HG03196 (cell line): ENCODE measurements around the gene CTAGE1.

Experiments used
- ATAC-seq: cut with Tn5 transposase; IDR thresholded peaks from one replicate; pipeline ENCODE4 v1.9.1; 2021; ENCODE audit not compliant: unreplicated experiment

The CTAGE1 gene

GRCh38 chr18:22439447-22439846 lies 21.7 kb upstream of the CTAGE1 start:
- ATAC-seq: no peak

DNA sequence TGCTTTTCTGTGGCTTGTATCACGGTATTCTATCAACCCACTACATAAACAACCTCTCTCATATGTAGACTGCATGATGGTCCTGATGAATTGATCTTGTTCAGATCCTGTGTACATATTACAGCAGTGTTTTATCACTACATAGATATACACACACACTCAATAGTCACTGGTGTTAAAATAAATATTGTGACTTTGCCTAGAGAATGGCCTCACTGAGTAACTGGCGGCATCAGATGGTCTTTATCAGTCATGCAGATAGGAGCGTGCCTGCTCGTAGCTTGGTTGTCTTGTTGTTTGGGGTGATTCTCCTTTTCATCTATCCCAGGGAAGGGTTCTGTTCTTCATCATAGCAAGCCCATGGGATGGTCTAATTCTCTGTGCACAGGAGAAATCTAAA lies 18.4 kb upstream of the CTAGE1 start:
- no peak for ATAC-seq

- ATAC-seq: no peak
Measured at GRCh38 chr18:22434973-22435608, 17.4 kb upstream of the CTAGE1 start.

DNA sequence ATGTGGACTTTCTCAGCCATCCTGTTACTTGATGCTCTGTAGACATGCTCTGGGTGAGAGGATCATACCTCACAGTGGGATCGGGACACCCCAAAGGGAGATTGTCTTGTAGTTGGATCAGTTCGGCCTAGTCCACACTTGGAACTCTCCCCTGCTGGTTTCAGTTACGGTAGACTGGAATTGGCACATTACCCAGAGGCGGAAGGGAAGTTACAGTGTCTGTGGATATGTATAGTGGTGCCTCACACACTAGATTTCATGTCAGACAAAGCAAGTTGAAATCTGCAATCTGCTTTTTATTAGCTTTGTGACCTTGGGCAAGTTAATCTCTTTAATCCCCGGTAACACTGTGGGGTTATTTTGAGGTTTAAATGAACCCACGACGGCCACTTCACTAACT lies 16.2 kb upstream of the CTAGE1 start:
- ATAC-seq: no peak

DNA sequence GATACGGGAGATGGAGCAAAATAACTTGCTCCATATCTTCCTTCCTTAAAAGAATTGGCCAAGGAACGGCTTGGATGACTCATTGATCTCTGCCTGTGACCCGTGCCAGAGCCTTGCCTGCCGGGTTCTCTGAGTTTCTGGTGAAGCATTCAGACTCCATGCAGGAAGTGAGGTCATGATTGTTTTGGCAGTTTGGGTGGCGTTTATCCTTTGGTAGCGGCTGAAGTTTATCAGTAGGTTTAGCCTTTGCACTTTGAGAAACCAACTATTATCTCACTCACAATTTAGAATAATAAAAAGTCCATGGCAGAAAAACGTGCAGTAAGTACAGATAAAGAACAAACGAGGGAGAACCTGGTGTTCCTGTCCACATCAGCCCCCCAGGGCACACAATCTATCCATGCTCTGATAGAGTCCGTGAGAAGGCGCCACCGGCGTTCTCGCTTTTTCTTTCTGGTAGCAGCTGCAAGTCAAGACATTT lies 15.0 kb upstream of the CTAGE1 start:
- no peak for ATAC-seq

DNA sequence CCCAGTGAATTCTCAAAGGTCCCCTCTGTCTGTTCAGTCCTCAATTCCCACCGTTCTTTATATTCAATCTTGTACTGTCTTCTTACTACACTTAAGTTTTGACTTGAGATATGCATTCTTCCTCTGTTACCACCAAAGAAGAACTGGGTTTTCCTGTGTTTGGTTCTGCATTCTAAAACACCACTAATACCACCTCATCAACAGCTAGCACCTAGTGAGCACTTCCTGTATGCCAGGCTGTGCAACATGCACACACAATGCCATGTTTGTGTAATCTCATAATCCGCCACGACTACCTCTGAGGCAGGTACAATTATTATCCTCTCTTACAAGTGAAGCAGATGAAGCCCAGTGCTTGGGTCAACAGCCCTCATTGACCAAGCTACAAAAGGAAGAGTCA lies 11.8 kb upstream of the CTAGE1 start:
- ATAC-seq: no peak

GRCh38 chr18:22428672-22429071 lies 11.0 kb upstream of the CTAGE1 start:
- ATAC-seq: no peak

DNA sequence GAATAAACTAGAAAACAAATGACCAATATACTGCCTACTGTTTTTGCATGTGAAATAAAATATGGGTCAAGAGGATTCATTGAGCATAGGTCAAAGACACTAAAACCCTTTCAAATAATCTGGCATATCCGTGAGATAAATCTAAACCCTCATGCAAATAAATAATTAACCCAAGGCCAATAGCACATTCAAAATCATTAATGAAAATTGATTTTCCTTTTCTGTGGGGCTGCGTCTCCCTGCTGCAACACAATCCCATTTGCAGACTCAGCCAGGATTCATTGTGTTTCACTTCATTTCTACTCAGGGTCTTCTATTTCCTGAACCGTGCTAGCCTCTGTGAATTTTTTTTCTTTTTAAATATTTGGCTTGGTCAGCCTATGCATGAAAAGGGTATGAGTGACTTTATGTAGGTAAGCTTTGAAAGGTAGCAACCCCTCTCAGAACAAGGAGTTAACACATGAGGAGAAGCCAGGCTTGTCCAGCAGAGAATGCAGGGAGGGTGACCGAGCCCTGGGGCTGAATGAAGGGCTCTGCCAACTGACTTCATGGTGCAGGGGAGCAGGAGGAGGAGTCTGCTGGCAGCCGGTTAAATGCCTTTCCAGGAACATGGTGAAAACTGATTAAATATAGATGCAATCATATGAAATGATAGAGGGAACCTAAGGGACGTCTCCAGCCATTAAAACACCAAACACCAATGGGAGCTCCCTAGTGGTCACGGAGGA lies 10.3 kb upstream of the CTAGE1 start:
- ATAC-seq: no peak

DNA sequence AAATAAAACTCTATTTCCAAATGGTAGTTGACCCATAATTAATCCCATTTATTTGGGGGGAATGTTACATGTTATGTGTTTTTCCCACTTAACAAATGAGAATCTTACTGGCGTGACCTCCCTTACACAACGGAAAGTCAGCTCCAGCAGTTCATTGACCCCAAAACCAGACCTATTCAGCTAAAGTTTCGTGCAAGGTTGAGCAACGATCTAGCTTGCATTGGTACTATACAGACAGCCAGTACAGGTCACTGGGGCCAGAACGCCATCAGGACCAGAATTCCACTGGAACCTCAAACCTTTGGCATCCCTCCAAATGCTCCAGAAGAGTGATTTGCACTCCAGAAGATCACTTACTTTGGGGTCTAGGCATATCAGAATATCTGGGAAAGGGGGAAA lies 6.8 kb upstream of the CTAGE1 start:
- ATAC-seq: no peak

DNA sequence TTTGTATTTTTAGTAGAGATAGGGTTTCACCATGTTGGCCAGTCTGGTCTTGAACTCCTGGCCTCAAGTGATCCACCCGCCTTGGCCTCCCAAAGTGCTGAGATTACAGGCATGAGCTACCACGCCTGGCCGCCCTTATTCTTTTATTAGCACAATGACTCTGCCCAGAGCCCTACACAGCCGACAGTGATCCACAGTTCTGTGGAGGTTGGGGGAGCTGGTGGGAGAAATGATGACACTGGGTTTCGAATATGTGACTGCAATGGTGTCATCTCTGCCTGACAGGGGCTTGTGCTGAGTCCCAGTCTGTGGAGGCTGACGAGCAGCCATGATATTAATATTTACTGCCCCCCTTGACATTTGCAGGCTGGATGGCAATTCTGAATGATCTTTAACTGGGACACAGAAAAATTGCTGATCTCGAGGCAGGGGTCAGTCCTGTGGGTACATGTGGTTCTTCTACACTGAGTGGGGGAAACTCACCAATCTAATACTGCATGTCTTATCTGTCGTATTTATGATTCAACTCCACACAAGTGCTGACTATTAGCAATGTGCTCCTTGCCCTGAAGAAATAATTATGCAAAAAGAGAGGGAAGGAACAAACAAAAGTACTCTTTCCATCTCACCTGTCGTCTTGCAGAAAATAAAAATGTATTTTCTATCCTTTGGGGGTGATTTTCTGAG lies 6.3 kb upstream of the CTAGE1 start:
- no peak for ATAC-seq

DNA sequence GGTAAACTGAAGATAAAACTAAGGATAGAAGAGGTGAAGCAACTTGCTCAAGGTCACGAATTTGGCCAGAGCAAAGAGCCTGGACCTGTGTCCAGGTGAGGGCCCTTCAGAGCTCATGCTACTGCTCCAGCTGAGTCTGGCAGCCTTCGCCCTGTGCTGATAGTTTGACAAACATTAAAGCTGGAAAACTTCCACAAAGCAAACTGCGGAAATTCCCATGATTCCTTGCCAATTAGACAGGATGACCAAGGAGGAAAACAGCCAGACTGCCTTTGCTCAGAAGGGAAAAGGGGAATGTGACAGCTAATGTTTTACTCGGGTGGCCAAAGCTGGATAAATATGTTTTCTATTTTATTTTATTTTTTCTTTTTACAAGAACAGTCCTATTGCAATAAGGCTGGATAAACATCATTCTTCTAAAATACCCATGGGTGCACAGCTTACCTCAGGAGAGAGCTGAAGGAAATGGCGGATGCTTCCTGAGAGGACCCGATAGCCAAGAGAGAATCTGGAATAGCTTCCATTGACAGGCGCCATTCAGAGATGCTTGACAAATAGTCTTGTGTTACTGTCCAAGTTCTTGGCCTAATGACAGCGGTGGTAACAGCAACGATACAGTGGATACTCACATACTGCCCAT lies 5.3 kb upstream of the CTAGE1 start:
- no peak for ATAC-seq

- no peak for ATAC-seq
Measured at GRCh38 chr18:22420652-22421051, 2.9 kb upstream of the CTAGE1 start.

DNA sequence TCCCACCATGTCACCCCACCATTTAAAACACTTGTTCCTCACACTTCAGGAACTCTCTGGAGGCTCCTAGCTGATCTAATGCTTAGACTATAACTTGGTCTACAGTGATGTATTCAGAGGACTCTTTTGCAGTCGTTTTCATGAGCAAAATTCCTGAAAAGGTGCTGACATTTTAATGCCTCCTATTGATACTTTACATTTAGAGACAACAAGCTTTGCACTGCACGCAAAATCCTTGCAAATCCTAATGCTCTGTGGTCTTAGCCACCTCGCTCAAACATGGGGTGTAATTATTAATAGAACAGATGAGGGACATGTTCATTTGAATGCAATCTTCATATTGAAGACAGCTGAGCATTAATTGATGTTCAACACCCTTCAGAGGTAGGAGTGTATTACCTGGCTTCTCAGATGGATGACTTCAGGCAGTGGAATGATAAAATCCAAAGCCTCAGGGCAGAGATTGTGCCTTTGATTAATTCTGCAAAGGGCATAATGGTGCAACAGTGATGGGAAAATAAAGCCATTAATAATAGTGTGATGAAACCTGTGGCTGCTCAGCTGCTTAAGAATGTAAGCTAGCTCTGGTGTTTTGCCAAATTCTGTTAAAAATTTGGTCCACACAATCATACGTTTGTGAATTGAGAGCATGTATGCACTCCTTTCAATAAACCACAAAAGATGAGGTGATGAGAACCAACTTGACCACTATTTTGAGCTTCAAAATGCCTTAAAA lies 5.4 kb downstream of the CTAGE1 start:
- no peak for ATAC-seq

DNA sequence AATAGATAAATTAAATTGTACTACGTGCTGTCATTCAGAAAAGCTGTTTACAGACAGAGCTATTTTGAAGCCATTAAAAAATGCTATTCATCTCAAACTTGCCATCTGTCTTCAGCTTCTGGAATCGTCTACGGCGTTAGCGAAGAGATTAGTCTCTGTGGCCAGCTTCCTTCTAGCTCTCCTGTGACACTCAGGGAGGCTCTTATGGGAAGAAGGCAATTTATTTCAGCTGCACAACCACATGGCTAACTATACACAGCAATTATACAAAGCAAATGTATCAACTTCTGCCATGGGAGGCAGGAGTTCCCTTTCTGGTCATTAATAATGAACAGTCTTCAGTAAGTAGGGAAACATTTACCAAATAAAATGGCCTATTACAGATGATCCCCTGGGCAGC lies 6.3 kb downstream of the CTAGE1 start:
- ATAC-seq: no peak

DNA sequence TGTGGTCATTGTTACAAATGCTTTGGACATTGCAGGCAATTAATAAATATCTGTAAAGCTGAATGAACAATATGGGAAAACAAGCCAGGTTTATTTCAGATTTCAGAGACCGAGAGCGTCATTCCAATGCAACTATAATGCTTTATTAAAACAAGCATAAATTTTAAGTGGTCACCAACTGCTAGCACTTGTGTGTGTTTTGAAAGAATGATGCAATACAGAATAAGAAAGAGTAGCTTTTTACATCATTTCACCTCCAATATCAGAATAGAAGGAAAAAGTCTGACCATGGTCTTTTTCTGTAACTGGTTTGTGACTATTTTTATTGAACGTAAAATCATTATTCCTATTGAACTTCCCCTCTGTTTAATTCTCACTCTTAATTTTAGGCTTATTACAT lies 7.6 kb downstream of the CTAGE1 start:
- ATAC-seq: no peak

DNA sequence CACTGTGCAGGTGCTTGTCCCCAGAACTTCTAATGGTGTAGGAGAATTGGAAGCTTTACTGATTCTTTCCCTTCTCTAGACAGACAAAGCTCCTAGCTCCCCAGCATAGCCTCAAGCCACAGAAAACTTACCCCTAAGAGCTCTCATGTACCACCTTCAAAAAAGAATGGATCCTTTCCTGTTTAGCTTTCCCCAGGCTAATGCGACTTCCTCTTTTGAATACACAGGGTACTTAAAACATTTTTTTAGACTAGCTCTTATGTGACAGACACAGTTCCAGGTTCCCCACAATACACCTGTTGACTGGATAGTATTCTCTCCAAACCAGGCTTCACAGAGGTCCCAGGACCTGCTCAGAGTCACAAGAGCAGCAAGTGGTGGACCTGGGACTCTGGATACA lies 8.3 kb downstream of the CTAGE1 start:
- no peak for ATAC-seq

DNA sequence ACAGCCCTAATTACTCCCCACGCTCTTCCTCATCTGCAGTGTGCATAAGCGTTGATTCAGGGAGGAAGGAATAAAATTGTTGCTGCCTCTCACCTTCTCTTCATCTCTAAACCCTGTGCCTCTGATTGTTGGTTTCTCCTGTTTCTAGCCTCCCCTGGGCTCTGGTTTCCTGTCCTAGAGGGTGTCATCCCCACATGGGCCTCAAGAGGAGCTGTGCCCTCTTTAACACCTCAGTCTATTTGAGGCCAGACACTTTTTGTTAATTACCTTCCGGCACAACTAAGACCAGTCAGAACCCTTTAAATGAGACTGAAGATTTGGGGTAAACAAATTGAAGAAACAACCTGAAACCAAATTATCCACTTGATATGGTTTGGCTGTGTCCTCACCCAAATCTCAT lies 9.7 kb downstream of the CTAGE1 start:
- no peak for ATAC-seq

DNA sequence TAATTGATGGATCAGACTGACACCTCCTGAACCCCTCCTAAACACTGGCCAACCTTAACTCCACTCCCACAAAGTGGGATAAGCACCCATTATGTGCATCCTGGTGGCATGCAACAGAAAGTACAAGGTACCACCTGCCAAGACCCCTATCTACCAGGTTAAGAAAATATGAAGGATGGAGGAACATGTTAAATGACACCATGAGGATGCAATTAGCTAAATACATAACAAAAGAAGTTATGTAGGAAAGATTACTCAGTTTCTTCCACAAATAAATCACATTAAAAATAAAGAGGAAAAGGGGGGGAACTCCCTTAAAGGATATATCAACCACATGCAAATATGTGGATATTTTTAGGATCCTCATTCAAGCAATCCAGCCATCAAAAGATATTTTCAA lies 12.6 kb downstream of the CTAGE1 start:
- ATAC-seq: no peak

DNA sequence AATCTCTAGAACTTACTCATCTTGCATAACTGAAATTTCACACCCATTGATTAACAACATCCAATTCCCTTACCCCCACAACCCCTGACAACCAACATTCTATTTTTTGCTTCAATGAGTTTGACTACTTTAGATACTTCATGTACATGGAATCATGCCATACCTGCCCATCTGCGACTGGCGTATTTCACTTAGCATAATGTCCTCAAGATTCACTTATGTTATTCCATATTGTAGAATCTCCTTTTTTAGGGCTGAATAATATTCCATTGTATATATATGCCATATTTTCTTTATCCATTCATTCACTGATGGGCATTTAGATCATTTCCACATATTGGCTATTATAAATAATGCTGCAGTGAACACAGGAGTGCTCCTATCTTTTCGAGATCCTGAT lies 13.8 kb downstream of the CTAGE1 start:
- ATAC-seq: no peak

- no peak for ATAC-seq
Measured at GRCh38 chr18:22399949-22400348, 17.8 kb downstream of the CTAGE1 start.

- ATAC-seq: no peak
Measured at GRCh38 chr18:22398464-22398863, 19.3 kb downstream of the CTAGE1 start.
